Islet of Langerhans (tissue), 1 donor: ENCODE measurements around the gene S100A9.
"Not testable (repeated sequence)": the region's sequence is repeated elsewhere in the genome, so short reads cannot be mapped to it uniquely, and the experiment has no call there.

Experiments
- FAIRE-seq: peaks from one replicate; lab custom pipeline; 2011; peaks lifted over from hg19 to GRCh38; lab: Jason Lieb, UNC

The S100A9 gene

GRCh38 chr1:153357853-153358690 is at the start of gene S100A9:
Gene S100A9 (plus strand): TSS chr1:153357854. CDS start chr1:153358284, 430 bp downstream.
- no peak for FAIRE-seq

- no peak for FAIRE-seq
Observed at GRCh38 chr1:153308540-153308939, 49.1 kb upstream of the S100A9 start.

- no peak for FAIRE-seq
Observed at GRCh38 chr1:153309441-153309840, 48.2 kb upstream of the S100A9 start.

GRCh38 chr1:153310526-153310925 is 47.1 kb upstream of the S100A9 start:
- no peak for FAIRE-seq

GRCh38 chr1:153312570-153313186 is 45.0 kb upstream of the S100A9 start, which contains the start of gene PGLYRP3:
Gene PGLYRP3 (minus strand): TSS chr1:153312952. CDS start chr1:153310665, 2,287 bp downstream.
- FAIRE-seq = no peak

GRCh38 chr1:153313288-153313687 is 44.4 kb upstream of the S100A9 start:
- no peak for FAIRE-seq

GRCh38 chr1:153314388-153314787 is 43.3 kb upstream of the S100A9 start:
- not testable (repeated sequence) for FAIRE-seq

GRCh38 chr1:153316013-153316412 is 41.6 kb upstream of the S100A9 start:
- not testable (repeated sequence) for FAIRE-seq

GRCh38 chr1:153318145-153318544 is 39.5 kb upstream of the S100A9 start:
- not testable (repeated sequence) for FAIRE-seq

GRCh38 chr1:153322568-153322967 is 35.1 kb upstream of the S100A9 start:
- no peak for FAIRE-seq

- no peak for FAIRE-seq
Observed at GRCh38 chr1:153324912-153325311, 32.7 kb upstream of the S100A9 start.

GRCh38 chr1:153333902-153334301 is 23.8 kb upstream of the S100A9 start:
- FAIRE-seq = no peak

- FAIRE-seq = no peak
Observed at GRCh38 chr1:153336650-153337049, 21.0 kb upstream of the S100A9 start.

GRCh38 chr1:153337980-153338853 is 19.4 kb upstream of the S100A9 start:
- no peak for FAIRE-seq

- no peak for FAIRE-seq
Observed at GRCh38 chr1:153339802-153340201, 17.9 kb upstream of the S100A9 start.

- no peak for FAIRE-seq
Observed at GRCh38 chr1:153340356-153340755, 17.3 kb upstream of the S100A9 start.

- no peak for FAIRE-seq
Observed at GRCh38 chr1:153341431-153341934, 16.2 kb upstream of the S100A9 start.

- FAIRE-seq = no peak
Observed at GRCh38 chr1:153342178-153342577, 15.5 kb upstream of the S100A9 start.

GRCh38 chr1:153343040-153343681 is 14.5 kb upstream of the S100A9 start:
- FAIRE-seq = no peak

- no peak for FAIRE-seq
Observed at GRCh38 chr1:153343811-153344717, 13.6 kb upstream of the S100A9 start.

GRCh38 chr1:153344718-153345025 is 13.0 kb upstream of the S100A9 start:
- no peak for FAIRE-seq
